ENCODE data around the gene KCNAB2. TPM values are rescaled to one million over a fixed set of nuclear protein-coding genes. Genes with fewer than 3 reads are reported as not detected.

The KCNAB2 gene
- total RNA-seq, 6 experiments from 2014 or later = 4.4 to 14.8 (median 6.9) TPM

GRCh38 chr1:6005276-6005917 is 40.3 kb upstream of the KCNAB2 start:
- H3K4me3 ChIP-seq = no peak overlapping the region
- DNase-seq (peak in 1 of 3 donors; percentile 50), ATAC-seq (no peak)
- intact Hi-C loops (cut with DNase I) = no loop called here
- no peaks in the 10 kb centered on the region for H3K36me3 ChIP-seq
- TF ChIP-seq CTCF (IDR thresholded peaks at IDR 0.05) (no peak), POLR2A (IDR thresholded peaks at IDR 0.05) (no peak)
- H3K27ac ChIP-seq = no peak overlapping the region
- H3K9me3 ChIP-seq = no peaks in the 10 kb centered on the region
- H3K4me1 ChIP-seq = no peaks in the 10 kb centered on the region
- H3K27me3 ChIP-seq = no peaks in the 10 kb centered on the region
- WGBS (ENCODE audit: insufficient coverage, low coverage, low lambda C conversion rate, missing lambda C conversion rate) = 49% methylated on average over 5 of the region's 10 CpGs

- H3K4me3 ChIP-seq = no peak overlapping the region
- TF ChIP-seq CTCF (IDR thresholded peaks at IDR 0.05) (no peak), POLR2A (IDR thresholded peaks at IDR 0.05) (no peak)
- H3K36me3 ChIP-seq = no peaks in the 10 kb centered on the region
- H3K4me1 ChIP-seq = no peaks in the 10 kb centered on the region
- intact Hi-C loops (cut with DNase I) = no loop called here
- no peaks in the 10 kb centered on the region for H3K9me3 ChIP-seq
- DNase-seq (no peak), ATAC-seq (no peak)
- WGBS (ENCODE audit: insufficient coverage, low coverage, low lambda C conversion rate, missing lambda C conversion rate) = 49% methylated on average over 4 of the region's 12 CpGs
- H3K27ac ChIP-seq = no peak overlapping the region
- no peaks in the 10 kb centered on the region for H3K27me3 ChIP-seq
Observed at GRCh38 chr1:6006882-6007281, 38.8 kb upstream of the KCNAB2 start.

GRCh38 chr1:6007318-6008083 is 38.2 kb upstream of the KCNAB2 start:
- ATAC-seq (no peak), DNase-seq (no peak)
- Histone ChIP-seq H3K27me3 (no peaks in the 10 kb centered on the region), H3K9me3 (no peaks in the 10 kb centered on the region), H3K4me3 (no peak overlapping the region), H3K4me1 (no peaks in the 10 kb centered on the region), H3K27ac (no peak overlapping the region), H3K36me3 (no peaks in the 10 kb centered on the region)
- intact Hi-C loops (cut with DNase I) = no loop called here
- 52% methylated on average over 10 of the region's 25 CpGs for WGBS (ENCODE audit: insufficient coverage, low coverage, low lambda C conversion rate, missing lambda C conversion rate)
- TF ChIP-seq POLR2A (IDR thresholded peaks at IDR 0.05) (no peak), CTCF (IDR thresholded peaks at IDR 0.05) (no peak)

- H3K4me3 ChIP-seq = no peak overlapping the region
- WGBS (ENCODE audit: insufficient coverage, low coverage, low lambda C conversion rate, missing lambda C conversion rate) = 38% methylated on average over 4 of the region's 11 CpGs
- no peaks in the 10 kb centered on the region for H3K9me3 ChIP-seq
- H3K36me3 ChIP-seq = no peaks in the 10 kb centered on the region
- TF ChIP-seq POLR2A (IDR thresholded peaks at IDR 0.05) (no peak), CTCF (IDR thresholded peaks at IDR 0.05) (no peak)
- ATAC-seq (no peak), DNase-seq (no peak)
- H3K27ac ChIP-seq = no peak overlapping the region
- intact Hi-C loops (cut with DNase I) = no loop called here
- H3K27me3 ChIP-seq = no peaks in the 10 kb centered on the region
- H3K4me1 ChIP-seq = no peaks in the 10 kb centered on the region
Observed at GRCh38 chr1:6008084-6008415, 37.6 kb upstream of the KCNAB2 start.

Data from right lobe of liver (tissue), 6 donors.